Subcutaneous abdominal adipose tissue (tissue), 5 donors: ENCODE measurements around the gene COL4A2.

Experiments
- H3K27ac ChIP-seq: one replicate; pipeline ENCODE4 v1.7.0; 2013; ENCODE audit warnings: low read depth, mild to moderate bottlenecking, inconsistent platforms, low read length, moderate library complexity
- H3K27me3 ChIP-seq, 5 donors: one replicate each; pipeline ENCODE4 v1.7.0; 2013; ENCODE audit warnings: low read length in 5 of 5, inconsistent platforms in 1 of 5; ENCODE audit not compliant: control insufficient read depth in 5 of 5, insufficient read depth in 4 of 5
- H3K36me3 ChIP-seq, 5 donors: one replicate each; pipeline ENCODE4 v1.7.0; 2013; ENCODE audit warnings: low read length in 5 of 5; ENCODE audit not compliant: control insufficient read depth in 5 of 5, insufficient read depth in 5 of 5
- H3K4me1 ChIP-seq, 5 donors: one replicate each; pipeline ENCODE4 v1.7.0; 2013; ENCODE audit warnings: low read length in 5 of 5, mild to moderate bottlenecking in 3 of 5, moderate library complexity in 1 of 5; ENCODE audit not compliant: control insufficient read depth in 5 of 5, insufficient read depth in 5 of 5
- H3K4me3 ChIP-seq, 5 donors: one replicate each; pipeline ENCODE4 v1.7.0; 2013; ENCODE audit warnings: low read length in 5 of 5, low read depth in 1 of 5
- H3K9ac ChIP-seq, 5 donors: one replicate each; pipeline ENCODE4 v1.7.0; 2013; ENCODE audit warnings: low read length in 5 of 5, mild to moderate bottlenecking in 4 of 5, moderate library complexity in 3 of 5
- H3K9me3 ChIP-seq, 5 donors: one replicate each; pipeline ENCODE4 v1.7.0; 2013; ENCODE audit warnings: low read length in 5 of 5; ENCODE audit not compliant: control insufficient read depth in 5 of 5
- donor health status: healthy.
- donor health status: healthy.
- donor health status: healthy.
- donor health status: healthy.
- donor health status: healthy.

COL4A2 gene

GRCh38 chr13:110440946-110441731 lies 134.1 kb downstream of the COL4A2 start:
- Histone ChIP-seq H3K9ac (no peak overlapping the region), H3K27me3 (no peaks in the 10 kb centered on the region), H3K4me3 (no peak overlapping the region), H3K36me3 (peaks cover 5 to 96% (median 85%) of the 10 kb centered on the region in 5 donors), H3K9me3 (no peaks in the 10 kb centered on the region), H3K4me1 (peaks cover 0 to 6% (median 0%) of the 10 kb centered on the region in 5 donors), H3K27ac (no peak overlapping the region)

GRCh38 chr13:110442930-110443621 lies 136.0 kb downstream of the COL4A2 start:
- Histone ChIP-seq H3K9ac (no peak overlapping the region), H3K27ac (peak overlapping the region; percentile 87), H3K9me3 (no peaks in the 10 kb centered on the region), H3K4me1 (peaks cover 0 to 7% (median 2%) of the 10 kb centered on the region in 5 donors), H3K27me3 (no peaks in the 10 kb centered on the region), H3K4me3 (no peak overlapping the region), H3K36me3 (peaks cover 6 to 96% (median 85%) of the 10 kb centered on the region in 5 donors)

- Histone ChIP-seq H3K9me3 (no peaks in the 10 kb centered on the region), H3K27ac (peak overlapping the region; percentile 87), H3K36me3 (peaks cover 6 to 96% (median 85%) of the 10 kb centered on the region in 5 donors)
Measured at GRCh38 chr13:110443622-110444225, 136.6 kb downstream of the COL4A2 start.

GRCh38 chr13:110444226-110444653 lies 137.2 kb downstream of the COL4A2 start:
- H3K27me3 ChIP-seq: no peaks in the 10 kb centered on the region
- H3K9ac ChIP-seq: no peak overlapping the region
- no peak overlapping the region for H3K4me3 ChIP-seq
- H3K4me1 ChIP-seq: peaks cover 0 to 7% (median 2%) of the 10 kb centered on the region in 5 donors
- H3K9me3 ChIP-seq: no peaks in the 10 kb centered on the region
- peaks cover 6 to 96% (median 85%) of the 10 kb centered on the region in 5 donors for H3K36me3 ChIP-seq
- H3K27ac ChIP-seq: peak overlapping the region; percentile 87

More at GRCh38 chr13:110443622-110444225, 136.6 kb downstream of the COL4A2 start:
- Histone ChIP-seq H3K4me1 (peaks cover 0 to 7% (median 2%) of the 10 kb centered on the region in 5 donors), H3K27me3 (no peaks in the 10 kb centered on the region), H3K4me3 (no peak overlapping the region), H3K9ac (peak overlapping the region in 2 of 5 donors; percentile 6 to 29)

DNA sequence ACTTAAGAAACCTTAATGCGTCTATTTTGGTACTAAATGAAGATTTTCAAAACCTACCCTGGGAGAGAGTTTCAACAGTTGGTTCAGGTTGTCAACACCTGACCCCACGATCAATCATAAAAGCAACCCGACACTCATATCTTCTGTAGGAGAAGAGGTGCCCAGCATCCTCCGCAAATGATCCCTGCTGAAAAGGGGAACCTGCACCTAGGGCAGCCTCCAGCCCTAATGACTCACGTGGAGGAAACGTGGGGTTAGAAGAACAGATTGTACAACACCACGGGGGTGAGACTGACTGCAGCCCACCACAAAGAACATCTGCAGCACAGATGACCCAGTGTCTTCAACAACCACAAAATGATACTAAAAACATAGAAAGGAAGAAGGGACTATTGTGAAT lies 138.1 kb downstream of the COL4A2 start:
- H3K9me3 ChIP-seq: no peaks in the 10 kb centered on the region
- no peaks in the 10 kb centered on the region for H3K27me3 ChIP-seq
- H3K36me3 ChIP-seq: peaks cover 6 to 96% (median 86%) of the 10 kb centered on the region in 5 donors
- H3K4me3 ChIP-seq: no peak overlapping the region
- H3K9ac ChIP-seq: no peak overlapping the region
- peak overlapping the region; percentile 87 for H3K27ac ChIP-seq
- peaks cover 0 to 7% (median 2%) of the 10 kb centered on the region in 5 donors for H3K4me1 ChIP-seq

DNA sequence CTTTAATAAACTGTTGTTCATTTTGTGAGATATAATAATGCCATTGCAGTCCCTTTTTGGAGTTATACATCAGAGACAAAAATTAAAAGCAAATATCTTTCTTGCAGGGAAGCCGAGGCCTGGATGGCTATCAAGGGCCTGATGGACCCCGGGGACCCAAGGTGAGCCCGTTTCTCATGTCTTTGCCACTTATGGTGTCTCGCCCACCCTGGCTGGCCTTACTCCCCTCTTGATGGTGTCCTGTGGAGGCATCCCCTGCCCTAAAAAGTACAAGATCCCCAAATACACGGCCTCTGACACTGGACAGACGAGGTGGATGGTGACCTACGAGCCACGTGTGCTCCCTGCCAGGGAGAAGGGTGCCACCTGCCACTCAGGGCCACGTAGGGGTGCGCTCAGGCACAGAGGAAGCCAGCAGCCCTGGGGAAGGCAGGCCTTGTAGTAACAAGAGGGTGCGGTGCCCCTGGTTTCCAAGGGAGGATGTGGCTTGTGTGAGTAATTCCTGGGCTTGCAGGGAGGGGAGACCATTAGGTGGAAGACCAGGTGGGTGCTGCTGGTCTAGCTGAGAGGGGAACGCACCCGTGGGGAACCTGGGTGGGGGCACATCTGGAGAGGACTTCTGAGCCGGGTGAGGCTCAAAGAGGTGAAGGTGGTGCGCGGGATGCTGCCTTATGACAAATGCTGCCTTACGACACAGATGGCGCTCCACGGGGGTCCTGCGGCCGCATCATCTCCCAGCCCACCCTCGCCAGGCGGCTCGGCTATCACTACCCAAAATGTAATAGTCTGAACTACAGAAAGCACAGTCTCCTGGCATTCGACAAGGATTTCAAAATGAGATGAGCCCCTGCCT lies 138.9 kb downstream of the COL4A2 start:
- Histone ChIP-seq H3K27me3 (no peaks in the 10 kb centered on the region), H3K4me1 (peaks cover 0 to 7% (median 2%) of the 10 kb centered on the region in 5 donors), H3K9me3 (no peaks in the 10 kb centered on the region), H3K36me3 (peaks cover 6 to 96% (median 86%) of the 10 kb centered on the region in 5 donors), H3K27ac (no peak overlapping the region), H3K9ac (no peak overlapping the region), H3K4me3 (no peak overlapping the region)

- H3K4me1 ChIP-seq: peaks cover 0 to 7% (median 2%) of the 10 kb centered on the region in 5 donors
- H3K36me3 ChIP-seq: peaks cover 7 to 95% (median 86%) of the 10 kb centered on the region in 5 donors
- H3K4me3 ChIP-seq: no peak overlapping the region
- no peak overlapping the region for H3K9ac ChIP-seq
- H3K27ac ChIP-seq: no peak overlapping the region
- H3K9me3 ChIP-seq: no peaks in the 10 kb centered on the region
- H3K27me3 ChIP-seq: no peaks in the 10 kb centered on the region
Measured at GRCh38 chr13:110446575-110446890, 139.4 kb downstream of the COL4A2 start.

DNA sequence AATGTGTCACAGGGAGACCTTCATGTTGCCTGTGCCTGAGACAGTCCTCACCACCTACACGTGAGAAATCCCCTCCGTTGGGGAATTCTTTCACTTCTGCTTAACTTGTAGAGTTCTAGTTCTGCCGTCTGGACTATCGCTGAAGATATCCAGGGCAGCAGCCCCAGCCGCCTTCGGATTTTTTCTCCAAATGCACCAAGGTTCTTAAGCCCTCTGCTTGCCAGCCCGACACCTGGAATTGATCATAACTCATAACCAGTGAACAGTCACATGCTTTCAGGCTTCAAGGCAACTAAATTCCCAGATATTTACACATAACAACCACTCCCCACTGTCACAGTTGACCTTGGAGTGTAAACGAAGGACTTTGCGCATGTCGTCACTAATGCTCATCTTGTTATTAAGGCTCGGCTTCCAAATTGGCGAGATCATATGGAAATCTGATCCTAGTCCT lies 140.0 kb downstream of the COL4A2 start:
- H3K27ac ChIP-seq: no peak overlapping the region
- no peak overlapping the region for H3K9ac ChIP-seq
- H3K4me1 ChIP-seq: peaks cover 0 to 7% (median 2%) of the 10 kb centered on the region in 5 donors
- peaks cover 9 to 96% (median 87%) of the 10 kb centered on the region in 5 donors for H3K36me3 ChIP-seq
- no peak overlapping the region for H3K4me3 ChIP-seq
- H3K9me3 ChIP-seq: no peaks in the 10 kb centered on the region
- no peaks in the 10 kb centered on the region for H3K27me3 ChIP-seq

DNA sequence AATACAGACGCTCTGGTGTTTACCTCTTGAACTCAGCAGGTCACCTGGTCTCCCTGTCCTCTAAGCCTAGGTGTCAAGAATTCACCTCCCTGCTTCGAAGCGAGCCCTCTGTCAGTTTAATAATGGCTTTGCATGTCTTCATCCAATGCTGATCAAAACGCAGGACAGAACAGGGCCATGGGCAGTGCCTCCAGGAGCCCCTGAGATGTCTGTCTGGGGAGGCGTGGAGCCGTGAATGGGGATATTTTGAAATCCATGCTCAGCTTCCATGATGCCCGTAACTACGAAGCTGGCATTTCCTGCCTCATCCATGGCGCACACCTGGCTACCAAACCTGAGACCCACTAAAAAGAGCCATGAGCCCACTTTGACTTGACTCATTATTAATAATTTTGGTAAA lies 140.7 kb downstream of the COL4A2 start:
- Histone ChIP-seq H3K27me3 (no peaks in the 10 kb centered on the region), H3K27ac (no peak overlapping the region), H3K9ac (no peak overlapping the region), H3K4me1 (peaks cover 0 to 7% (median 2%) of the 10 kb centered on the region in 5 donors), H3K4me3 (no peak overlapping the region), H3K9me3 (no peaks in the 10 kb centered on the region), H3K36me3 (peaks cover 9 to 91% (median 83%) of the 10 kb centered on the region in 5 donors)
